ENCODE data around the gene MOV10. TPM values are rescaled to one million over a fixed set of nuclear protein-coding genes. Genes with fewer than 3 reads are reported as not detected.

MOV10 gene
- total and polyA plus RNA-seq, 2 of the 13 experiments (the other 11 are each of a cell fraction or from before 2014, with no cell fraction given) = 56.4 to 58.2 TPM

DNA sequence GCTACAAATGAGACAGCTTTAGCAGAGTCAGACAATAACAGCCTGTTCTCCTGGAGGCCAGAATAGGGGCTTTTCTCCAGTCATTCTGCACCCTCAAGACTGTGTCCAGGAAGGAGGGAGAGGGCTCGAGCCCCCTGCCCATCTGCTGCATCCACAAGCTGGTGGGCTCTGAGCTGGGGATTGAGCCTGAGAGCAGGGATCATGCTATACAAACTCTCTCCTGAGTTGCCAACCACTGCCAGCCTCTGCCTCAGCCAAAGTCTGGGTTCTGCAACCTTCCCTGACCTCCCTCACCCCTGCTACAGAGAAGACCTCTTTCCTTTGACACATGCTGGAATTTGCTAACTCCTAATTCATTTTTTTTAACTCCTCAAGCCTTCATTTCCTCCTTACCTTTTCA is 55.5 kb downstream of the MOV10 start:
- H2AFZ ChIP-seq (ENCODE audit: low read length) = no peak overlapping the region
- BruUV-seq (replicated peaks) = no TSS peak
- no CpG with 5 or more reads among the region's 1 CpG for WGBS (ENCODE audit: low lambda C conversion rate)
- POLR2A ChIA-PET = no interaction called here
- no peak overlapping the region for H3K4me3 ChIP-seq (replicated peaks in 1 of 3; ENCODE audit: insufficient read depth in 1 of 3, low read depth in 2 of 3, low read length in 3 of 3)
- CTCF ChIA-PET (ENCODE audit: low intra/inter-chr PET ratio, low total read pairs) = no interaction called here
- FAIRE-seq (no peak), ATAC-seq (no peak), DNase-seq (ENCODE audit: low spot score) (no peak)
- no peak overlapping the region for H3K4me2 ChIP-seq (ENCODE audit: low read depth, low read length)
- H3K4me1 ChIP-seq (ENCODE audit: insufficient read depth, low read length) = no peaks in the 10 kb centered on the region
- no peak overlapping the region for H3K27ac ChIP-seq (ENCODE audit: extremely low read length, insufficient read depth, low read length)
- H4K20me1 ChIP-seq (ENCODE audit: insufficient read depth, low read length) = no peaks in the 10 kb centered on the region
- intact Hi-C loops (cut with micrococcal nuclease; ENCODE audit: unreplicated experiment) = no loop called here
- no peaks in the 10 kb centered on the region for H3K79me2 ChIP-seq (ENCODE audit: insufficient read depth, low read length)
- TF ChIP-seq HMG20B (CRISPR knock-in tag; conservative IDR thresholded peaks at IDR 0.05) (no peak), JARID2 (CRISPR knock-in tag; IDR thresholded peaks at IDR 0.05; ENCODE audit: insufficient replicate concordance) (no peak), TBX3 (IDR thresholded peaks at IDR 0.05; ENCODE audit: borderline replicate concordance) (no peak), ZNF614 (CRISPR knock-in tag; IDR thresholded peaks at IDR 0.05; ENCODE audit: borderline replicate concordance) (no peak), POLR2AphosphoS2 (IDR thresholded peaks at IDR 0.05; ENCODE audit: low read depth, low read length) (no peak), NAIF1 (CRISPR knock-in tag; IDR thresholded peaks at IDR 0.05; ENCODE audit: borderline replicate concordance) (no peak), JUN (CRISPR knock-in tag; IDR thresholded peaks at IDR 0.05) (no peak), ARNTL (CRISPR knock-in tag; IDR thresholded peaks at IDR 0.05) (no peak), MYNN (CRISPR knock-in tag; IDR thresholded peaks at IDR 0.05; ENCODE audit: low read depth) (no peak), ZNF430 (CRISPR knock-in tag; IDR thresholded peaks at IDR 0.05) (no peak), MAFG (CRISPR knock-in tag; IDR thresholded peaks at IDR 0.05) (no peak)
- TF ChIP-seq, protein P1, sequence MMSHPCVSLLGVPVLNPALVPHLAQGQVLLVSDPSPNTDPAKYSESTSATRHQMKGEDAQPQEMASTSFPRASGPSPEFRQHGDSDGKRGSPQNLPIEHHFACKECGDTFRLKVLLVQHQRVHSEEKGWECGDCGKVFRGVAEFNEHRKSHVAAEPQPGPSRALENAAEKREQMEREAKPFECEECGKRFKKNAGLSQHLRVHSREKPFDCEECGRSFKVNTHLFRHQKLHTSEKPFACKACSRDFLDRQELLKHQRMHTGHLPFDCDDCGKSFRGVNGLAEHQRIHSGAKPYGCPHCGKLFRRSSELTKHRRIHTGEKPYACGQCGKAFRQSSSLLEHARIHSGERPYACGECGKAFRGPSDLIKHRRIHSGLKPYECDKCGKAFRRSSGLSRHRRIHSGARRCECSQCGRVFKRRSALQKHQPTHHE (CRISPR knock-in tag; IDR thresholded peaks at IDR 0.05; ENCODE audit: borderline replicate concordance) = no peak
- H3K9ac ChIP-seq (ENCODE audit: insufficient read depth, low read depth, low read length) = no peak overlapping the region
- no peaks in the 10 kb centered on the region for H3K36me3 ChIP-seq (replicated peaks in 1 of 2; ENCODE audit: control insufficient read depth in 1 of 2, insufficient read depth in 2 of 2, low read length in 2 of 2)
- in situ Hi-C loops (cut with HindIII; ENCODE audit: extremely low pct_ligation_motif_present, low pct_unique_long_range_greater_than_20kb) = no loop called here
- no peaks in the 10 kb centered on the region for H3K9me3 ChIP-seq (ENCODE audit: low read length)
- H3K27me3 ChIP-seq (ENCODE audit: control insufficient read depth in 1 of 2, insufficient read depth in 2 of 2, low read length in 2 of 2) = no peaks in the 10 kb centered on the region; a peak in 1 of 5 replicates
